ENCODE measurements around the gene ENO2.
A peak's percentile ranks its signal among the peaks of the same experiment; 100 is the strongest.

ENO2 gene

GRCh38 chr12:6935371-6936193, 21.2 kb downstream of the ENO2 start:
- DNase-seq, result no peak

- no peak for DNase-seq
Measured at GRCh38 chr12:6936194-6936635, 21.8 kb downstream of the ENO2 start.

GRCh38 chr12:6936636-6937480, 22.5 kb downstream of the ENO2 start:
- DNase-seq, result peak; percentile 58

GRCh38 chr12:6937481-6938352, 23.3 kb downstream of the ENO2 start:
- peak; percentile 95 for DNase-seq

GRCh38 chr12:6938353-6939190, 24.2 kb downstream of the ENO2 start:
- no peak for DNase-seq

DNA sequence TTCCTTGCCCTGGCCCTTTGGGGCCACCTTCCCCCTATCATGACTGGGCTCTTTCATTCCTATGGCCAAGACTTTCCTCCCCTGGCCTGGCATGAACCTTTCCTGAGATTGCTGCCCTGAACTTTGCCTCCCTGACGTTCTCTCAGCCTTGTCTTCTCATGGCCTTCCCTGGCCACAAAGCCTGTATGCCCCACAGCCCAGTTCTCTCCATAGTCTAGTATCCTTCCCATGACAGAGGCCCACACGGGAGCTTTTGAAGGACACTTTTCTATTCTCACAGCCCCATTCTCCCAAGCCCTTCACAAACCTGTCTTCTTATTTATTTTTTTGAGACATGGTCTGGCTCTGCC, 24.8 kb downstream of the ENO2 start:
- no peak for DNase-seq

- DNase-seq, result no peak
Measured at GRCh38 chr12:6941267-6941666, 26.9 kb downstream of the ENO2 start.

GRCh38 chr12:6941782-6942181, 27.4 kb downstream of the ENO2 start:
- no peak for DNase-seq

- DNase-seq, result no peak
Measured at GRCh38 chr12:6942331-6942665, 27.9 kb downstream of the ENO2 start.

- DNase-seq, result peak; percentile 93
Measured at GRCh38 chr12:6943389-6943721, 29.0 kb downstream of the ENO2 start.

DNA sequence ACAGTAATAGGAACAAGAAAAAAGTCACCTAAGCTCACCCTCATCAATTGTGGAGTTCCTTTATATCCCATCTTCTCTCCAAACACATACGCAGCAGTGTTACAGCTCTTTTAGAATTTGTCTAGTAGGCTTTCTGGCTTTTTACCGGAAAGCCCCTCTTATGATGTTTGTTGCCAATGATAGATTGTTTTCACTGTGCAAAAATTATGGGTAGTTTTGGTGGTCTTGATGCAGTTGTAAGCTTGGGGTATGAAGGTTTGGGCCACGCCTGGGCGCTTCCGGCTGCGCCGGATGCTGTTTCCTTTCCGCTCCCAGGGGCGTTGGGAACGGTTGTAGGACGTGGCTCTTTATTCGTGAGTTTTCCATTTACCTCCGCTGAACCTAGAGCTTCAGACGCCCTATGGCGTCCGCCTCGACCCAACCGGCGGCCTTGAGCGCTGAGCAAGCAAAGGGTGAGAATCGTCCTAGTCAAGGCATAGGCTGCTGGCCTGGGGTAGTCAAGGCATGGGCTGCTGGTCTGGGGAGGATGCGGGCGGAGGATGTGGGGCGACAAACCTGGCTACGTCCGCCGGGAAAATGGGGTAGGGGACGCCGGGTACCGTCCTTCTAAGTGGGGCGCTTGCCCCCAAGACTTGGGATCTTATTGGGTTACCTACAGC, 29.5 kb downstream of the ENO2 start, which contains the start of the genes C12orf57 and RNU7-1:
TSS of gene C12orf57 (plus strand) at position 301 of the 659 bp plus-strand sequence. CDS start at position 401, 100 bp downstream.
TSS of gene RNU7-1 (plus strand) at position 95 of the 659 bp plus-strand sequence.
- DNase-seq, result peak; percentile 90

DNA sequence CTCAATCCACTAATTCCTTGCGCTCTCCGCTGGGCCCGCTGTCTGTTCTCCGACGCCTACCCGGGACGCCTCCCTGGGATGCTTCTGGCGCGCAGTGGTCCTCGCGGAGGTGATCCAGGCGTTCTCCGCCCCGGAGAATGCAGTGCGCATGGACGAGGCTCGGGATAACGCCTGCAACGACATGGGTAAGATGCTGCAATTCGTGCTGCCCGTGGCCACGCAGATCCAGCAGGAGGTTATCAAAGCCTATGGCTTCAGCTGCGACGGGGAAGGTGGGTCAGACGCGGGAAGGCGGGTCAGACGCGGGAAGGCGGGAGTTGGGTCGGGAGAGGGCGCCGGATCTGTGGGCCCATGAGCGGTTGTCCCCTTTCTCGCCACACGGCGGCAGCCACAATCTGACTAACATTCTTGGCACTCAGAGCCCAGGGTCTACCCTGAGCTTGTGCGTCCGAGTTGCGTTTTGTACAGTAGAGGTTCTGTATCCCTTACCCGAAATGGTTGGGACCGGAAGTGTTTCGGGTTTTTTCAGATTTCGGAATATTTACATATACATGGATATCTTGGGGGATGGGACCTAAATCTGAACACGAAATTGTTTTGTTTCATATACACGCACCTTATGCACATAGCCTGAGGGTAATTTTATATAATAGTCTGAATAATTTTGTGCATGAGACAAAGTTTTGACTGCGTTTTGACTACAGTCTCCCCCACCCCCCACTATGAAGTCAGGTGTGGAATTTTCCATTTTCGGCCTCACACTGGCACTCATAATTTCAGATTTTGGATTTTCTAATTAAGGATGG, 30.2 kb downstream of the ENO2 start:
- DNase-seq, result peak; percentile 91

- DNase-seq, result no peak
Measured at GRCh38 chr12:6945613-6946012, 31.2 kb downstream of the ENO2 start.

DNA sequence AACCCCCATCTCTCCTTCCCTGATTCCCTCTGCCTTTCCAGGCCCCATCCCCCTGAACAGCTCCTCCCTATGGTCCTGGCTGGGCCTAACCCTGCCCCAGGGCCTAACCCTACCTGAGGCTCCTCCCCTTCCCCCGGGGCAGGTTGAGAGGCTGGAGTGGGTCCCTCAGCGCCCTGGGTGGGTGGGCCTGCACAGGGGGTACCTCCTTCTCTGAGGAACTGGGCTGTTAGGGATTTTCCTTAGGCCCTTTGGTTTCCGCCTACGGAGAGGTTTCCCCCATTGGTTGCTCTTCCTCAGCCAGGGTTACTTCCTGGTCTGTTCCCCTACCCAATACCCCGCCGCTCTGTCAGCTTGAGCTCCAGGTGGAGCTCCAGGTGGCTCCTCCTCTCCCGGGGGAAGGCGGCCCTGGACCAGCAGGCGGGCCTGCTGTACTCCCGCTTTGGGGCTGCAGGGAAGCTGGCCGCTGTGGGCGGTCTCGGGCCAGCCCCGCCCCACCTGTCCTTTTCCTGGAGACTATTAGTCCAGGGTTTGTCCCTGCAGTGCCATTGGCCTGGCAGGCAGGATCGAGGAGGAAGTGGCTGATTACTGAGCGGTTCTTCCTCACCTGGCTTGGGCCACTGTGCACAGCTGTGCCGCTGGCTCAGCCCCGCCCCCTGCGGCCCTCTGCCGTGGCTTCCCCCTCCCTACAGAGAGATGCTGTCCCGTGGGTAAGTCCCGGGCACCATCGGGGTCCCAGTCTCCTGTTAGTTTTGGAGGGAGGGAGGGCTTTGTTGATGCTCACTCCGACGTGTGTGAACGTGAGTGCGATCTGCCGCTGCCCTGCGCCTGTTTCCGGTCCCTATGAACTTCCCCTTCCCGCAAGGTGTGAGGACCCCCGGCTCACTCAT, 31.9 kb downstream of the ENO2 start:
- DNase-seq, result peak; percentile 79

DNA sequence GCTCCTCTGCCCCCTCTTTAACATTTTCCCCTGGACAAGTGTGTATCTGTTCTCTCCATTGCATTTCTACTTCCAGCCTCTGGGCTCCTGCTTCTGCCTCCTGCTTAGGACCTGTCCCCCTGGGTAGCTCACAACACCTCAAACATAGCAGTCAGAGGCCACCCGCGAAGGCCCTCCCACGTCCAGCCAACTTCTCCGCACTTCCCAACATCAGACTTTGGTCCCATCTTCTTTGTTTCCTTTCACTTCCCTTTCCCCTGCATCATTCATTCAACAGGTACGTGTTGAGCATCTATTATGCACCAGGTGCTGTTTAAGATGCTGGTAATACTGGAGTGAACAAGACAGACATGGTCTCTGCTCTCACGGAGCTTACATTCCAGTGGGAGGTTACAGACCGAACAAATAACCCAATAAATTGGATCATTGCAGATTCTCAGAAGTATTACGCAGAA, 32.6 kb downstream of the ENO2 start:
- DNase-seq, result no peak

DNA sequence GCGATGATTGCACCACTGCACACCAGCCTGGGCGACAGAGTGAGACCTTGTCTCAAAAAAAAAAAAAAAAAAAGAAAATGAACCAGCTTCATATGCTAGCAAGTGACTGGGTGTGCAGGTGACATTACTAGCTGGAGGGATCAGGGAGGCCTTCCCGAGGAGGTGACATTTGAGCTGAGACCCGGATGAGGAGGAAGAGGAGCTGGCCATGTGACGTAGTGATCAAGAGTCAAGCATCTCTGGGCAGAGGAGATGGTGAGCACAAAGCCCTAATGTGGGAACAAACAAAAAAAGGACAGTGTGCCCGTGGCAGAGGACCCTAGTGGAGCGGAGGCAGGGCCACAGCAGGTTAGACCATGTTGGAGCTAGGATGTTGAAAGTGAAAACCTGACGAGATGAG, 33.2 kb downstream of the ENO2 start:
- DNase-seq, result no peak

- DNase-seq, result peak; percentile 59
Measured at GRCh38 chr12:6948873-6949594, 34.7 kb downstream of the ENO2 start.

DNA sequence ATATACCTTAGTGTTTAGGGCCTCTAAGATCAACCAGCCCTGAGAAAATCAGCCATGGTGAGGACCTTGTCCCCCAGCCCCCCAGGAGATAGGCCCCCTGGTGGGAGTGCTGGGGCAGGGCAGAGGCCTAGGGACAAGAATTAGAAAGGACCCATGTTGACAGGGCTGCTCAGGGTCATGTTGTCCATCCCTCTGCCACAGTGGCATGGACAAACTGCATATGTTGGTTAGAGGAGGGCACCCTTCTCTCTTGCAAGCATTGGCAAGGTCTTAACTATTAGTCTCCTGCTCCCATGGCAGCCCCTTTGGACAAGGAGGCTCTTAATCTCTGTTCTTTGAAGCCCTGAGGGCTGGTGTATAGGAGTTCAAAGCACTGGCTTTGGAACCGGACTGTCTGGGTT, 36.0 kb downstream of the ENO2 start:
- DNase-seq, result peak; percentile 60

Measured in CD4-positive, alpha-beta T cell treated with Interleukin-21 for 1 hour (primary cell).